ENCODE measurements around the gene ANTXR1.

The ANTXR1 gene

DNA sequence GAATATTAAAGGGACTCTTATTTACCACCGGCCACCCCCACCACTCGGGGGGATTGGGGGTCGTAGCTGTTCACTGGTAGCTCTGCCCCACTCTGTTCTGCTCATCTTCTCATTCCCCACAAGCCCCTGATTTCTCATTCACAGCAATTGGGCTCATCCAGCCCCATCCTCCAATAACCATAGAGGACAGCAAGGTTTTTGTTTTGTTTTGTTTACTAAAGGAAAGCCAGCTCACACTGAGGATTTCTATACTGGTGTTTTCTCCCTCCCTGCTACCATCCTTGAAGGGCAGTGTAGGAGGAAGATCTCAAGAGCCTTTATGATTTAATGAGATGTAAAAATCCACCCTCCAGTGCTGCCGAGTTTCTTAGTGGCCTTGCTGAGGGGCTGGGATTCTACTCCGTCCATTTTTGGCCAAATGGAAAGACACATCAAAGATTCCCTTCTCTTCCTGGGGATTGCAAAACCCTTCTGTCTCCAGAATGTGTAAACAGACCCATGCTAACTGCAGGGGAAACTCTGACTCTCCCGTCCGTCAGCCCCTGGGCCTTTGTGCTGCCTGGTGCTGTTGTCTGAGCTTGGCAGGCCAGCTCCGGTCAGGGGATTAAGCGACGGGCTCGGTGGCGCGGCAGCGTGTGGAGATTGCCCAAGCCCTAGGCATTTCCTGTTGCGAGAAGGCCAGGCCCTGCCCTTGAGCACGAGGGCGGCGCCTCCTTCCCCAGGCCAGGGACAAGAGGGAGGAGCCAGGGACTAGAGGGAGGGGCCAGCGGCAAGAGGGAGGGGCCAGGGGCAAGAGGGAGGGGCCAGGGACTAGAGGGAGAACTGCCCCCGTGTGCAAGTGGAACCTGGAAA, 165.0 kb downstream of the ANTXR1 start:
- no peak for DNase-seq (ENCODE audit: low read depth in 1 of 2, low spot score in 1 of 2)

DNA sequence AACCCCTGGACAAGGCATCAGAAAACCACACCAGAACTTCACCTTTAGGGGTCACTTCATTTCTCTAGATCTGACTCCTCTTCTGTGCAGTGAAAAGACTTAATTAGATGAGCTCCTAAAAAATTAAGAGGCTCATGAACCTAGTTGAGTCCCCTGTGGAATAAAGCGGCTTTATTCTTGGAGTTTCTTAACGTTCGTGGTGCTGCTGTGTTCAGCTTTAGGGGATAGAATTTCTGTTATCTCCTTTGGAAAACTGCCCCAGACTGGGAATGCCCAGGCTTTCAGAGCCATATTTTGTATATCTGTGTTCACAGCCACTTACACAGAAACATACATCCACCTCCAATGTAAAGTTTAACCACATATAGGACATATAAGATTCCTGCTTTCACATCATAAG, 165.8 kb downstream of the ANTXR1 start:
- DNase-seq (ENCODE audit: low read depth in 1 of 2, low spot score in 1 of 2) = no peak

DNA sequence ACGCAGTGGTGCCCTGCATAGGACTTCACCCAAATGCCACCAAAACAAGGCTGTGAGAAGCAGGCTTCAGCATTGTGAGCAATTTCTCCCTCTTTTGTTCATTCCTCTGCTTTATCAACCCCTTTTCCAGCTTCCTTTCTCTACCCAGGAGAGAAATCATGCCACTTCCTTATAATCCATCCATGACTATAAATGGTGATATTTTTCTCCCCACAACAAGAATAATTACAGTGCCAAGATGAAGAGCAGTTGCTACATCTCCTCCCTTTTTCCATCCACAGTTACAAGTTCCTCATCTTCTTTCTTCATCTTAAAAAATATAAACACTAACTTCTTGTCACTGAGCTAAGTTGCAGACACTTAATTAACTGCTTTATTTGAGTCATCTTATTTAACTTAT, 167.2 kb downstream of the ANTXR1 start:
- no peak for DNase-seq (ENCODE audit: low read depth in 1 of 2, low spot score in 1 of 2)

DNA sequence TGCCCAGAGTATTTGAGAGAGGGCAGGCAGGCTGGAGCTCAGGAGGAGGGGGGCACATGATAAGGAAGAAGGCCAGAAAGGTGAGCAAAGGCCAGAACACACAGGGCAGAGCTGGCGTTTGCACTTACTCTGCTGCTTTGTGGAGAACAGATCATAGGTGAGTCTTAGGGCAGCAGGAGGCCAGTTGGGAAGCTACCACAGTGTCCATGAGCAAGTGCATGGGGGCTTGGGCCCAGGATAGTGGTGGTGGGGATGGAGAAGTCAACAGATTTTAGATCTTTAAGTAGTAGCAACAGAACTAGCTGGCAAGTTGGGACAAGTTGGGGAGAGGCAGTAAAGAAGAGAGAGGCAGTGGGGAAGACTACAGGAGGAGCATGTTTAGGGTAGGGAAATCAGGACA, 168.0 kb downstream of the ANTXR1 start:
- no peak for DNase-seq (ENCODE audit: low read depth in 1 of 2, low spot score in 1 of 2)

DNA sequence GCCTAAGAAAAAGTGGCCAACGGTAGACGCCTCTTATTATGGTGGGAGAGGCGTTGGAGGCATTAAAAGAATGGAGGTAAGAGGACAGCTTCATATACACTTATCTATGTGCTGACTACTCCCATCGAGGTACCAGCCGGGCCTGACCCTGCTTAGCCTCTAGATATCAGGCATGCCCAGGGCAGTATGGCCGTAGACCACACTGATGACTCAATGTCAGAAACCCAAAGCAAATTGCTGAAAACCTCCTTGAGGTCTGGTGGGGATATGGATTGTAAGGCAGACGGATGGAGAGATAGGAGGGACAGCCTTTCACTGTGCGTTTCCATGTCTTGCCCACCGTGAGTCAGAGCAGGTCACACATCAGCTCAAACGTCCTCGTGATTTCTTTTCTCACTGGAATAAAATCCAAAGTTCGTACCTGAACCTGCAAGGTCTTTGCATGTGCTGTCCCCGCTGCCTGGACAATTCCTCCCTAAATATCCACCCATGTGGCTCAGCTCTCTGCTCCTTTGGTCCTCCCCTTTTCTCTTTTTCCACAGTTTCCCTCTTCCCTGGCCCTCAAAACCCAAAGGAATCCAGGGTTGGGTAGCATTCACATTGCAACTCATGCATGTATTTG, 168.9 kb downstream of the ANTXR1 start:
- no peak for DNase-seq (ENCODE audit: low read depth in 1 of 2, low spot score in 1 of 2)

DNA sequence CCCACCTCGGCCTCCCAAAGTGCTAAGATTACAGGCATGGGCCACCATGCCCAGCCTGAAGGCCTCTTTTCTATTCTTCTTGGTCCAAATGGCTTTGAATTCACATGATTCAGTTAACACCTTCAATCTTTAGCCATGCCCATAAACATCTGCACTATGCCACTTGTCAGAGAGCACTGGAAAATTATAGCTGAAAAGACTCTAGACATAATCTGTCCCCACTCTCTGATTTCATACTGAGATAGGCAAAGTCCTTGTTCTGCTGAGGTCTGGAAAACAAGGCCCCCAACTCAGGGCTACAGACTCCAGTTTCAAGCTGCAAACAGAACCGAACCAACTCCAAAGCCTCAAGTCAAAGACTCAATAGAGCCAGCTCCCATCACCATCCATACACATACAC, 170.7 kb downstream of the ANTXR1 start:
- no peak for DNase-seq (ENCODE audit: low read depth in 1 of 2, low spot score in 1 of 2)

DNA sequence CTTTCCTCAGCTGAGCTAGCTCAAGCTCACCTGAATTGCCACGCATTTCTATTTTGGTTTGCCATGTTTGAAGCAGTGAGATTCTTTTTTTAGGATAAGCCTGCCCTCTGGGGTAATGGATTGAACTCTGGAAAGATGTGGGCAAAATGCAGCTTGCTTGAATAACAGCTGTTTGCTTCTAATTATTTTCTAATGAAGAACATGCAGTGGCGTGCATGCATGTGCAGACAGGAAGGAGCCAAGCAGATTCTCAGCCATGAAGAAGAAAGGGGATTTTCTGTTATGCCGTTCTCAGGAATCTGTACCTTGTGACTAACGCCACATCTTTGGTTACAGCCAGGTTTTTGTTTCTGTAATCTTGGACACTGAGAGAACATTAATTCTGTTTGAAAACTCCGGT, 171.2 kb downstream of the ANTXR1 start:
- DNase-seq (ENCODE audit: low read depth in 1 of 2, low spot score in 1 of 2) = no peak

DNA sequence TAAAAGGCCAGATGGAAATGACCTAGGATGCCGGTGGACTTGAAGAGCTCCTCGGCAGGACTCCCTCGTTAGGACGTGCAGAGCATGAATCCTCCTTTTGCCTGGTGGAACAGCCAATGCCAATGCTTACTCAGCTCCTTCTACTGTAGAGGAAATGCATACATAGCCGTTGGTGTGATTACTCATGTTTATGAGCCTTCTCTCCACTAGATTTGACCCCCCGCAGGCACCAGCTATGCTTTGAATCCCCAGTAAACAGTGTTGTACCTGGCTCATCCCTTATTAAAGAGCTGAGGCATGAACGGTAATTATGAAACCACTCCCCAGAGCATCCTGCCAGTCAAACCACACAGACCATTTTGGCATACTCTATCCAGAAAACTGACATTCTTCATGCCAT, 172.8 kb downstream of the ANTXR1 start:
- no peak for DNase-seq (ENCODE audit: low read depth in 1 of 2, low spot score in 1 of 2)

DNA sequence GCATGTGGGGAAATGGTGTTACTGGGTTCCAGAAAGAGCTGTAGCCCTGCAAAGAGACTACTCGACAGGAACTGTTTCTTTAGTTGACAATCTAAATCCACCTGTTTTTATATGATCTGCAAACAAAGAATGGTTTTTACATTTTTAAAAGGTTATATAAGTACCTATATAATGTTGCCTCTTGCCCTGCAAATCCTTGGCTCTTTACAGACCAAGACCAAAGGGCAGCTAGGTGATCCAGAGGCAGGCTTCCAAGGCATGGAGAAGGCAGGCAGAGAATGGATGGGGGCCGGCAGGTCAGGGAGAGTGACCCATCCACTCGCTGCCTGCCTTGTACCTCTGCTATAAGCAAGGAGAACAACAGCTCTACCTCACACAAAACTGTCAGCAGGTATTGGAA, 173.6 kb downstream of the ANTXR1 start:
- no peak for DNase-seq (ENCODE audit: low read depth in 1 of 2, low spot score in 1 of 2)

DNA sequence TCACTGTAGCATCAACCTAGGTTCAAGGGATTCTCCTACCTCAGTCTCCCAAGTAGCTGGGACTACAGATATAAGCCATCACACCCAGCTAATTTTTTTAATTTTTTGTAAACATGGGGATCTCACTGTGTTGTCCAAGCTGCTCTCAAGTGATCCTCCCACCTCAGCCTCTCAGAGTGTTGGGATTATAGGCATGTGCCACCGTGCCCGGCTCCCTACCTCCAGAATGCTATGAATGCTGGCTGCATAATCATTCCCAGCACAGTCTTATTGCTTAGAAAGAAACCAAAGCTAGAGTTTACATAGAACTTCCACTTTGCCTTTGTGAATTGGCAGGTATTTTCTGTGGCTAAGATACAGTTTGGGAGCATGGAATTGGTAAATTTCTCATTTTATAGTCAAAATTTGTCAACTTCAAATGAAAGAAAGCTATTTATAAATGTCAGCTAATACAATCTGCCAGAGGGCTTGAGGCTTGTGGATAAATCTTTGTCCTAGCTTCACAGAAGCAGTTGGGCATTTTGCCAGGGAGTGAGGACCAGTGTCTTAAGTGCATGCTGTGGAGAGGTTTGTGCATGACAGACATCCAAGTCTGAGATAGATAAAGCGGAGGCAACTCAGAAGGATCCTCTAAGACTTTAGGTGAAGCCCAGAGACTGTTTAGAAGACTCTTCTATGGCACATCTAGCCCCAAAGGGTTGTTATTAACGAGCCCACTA, 175.4 kb downstream of the ANTXR1 start:
- no peak for DNase-seq (ENCODE audit: low read depth in 1 of 2, low spot score in 1 of 2)

DNA sequence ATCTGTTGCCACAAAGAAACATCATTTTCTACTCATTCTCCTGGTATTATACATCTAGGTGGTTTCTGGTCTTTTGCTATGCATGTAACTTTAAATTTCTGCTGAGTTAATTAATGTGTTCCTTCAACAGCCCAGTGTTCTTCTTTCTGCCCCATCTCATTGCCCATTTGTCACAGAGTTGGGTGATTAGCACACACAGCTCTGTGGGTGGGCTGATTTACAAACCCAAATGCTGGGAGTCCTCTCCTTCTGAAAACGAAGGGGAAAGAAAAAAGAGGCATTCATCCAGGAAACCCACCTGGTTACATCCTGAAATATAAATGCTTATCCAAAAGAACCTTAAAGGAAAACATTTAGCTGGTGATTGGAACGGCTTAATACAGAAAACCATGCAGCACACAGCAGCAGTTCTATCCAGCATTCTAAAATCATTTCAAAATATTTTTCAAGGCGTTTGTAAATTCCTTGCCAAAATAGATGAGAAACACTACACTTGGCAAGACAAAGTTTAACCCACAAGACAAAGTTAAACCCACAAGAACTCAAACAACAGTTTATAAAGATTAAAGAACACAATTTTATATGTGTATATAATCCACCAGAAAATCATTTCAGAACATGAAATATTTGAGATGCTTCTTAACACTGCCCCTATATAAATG, 177.9 kb downstream of the ANTXR1 start:
- DNase-seq (ENCODE audit: low read depth in 1 of 2, low spot score in 1 of 2) = no peak

DNA sequence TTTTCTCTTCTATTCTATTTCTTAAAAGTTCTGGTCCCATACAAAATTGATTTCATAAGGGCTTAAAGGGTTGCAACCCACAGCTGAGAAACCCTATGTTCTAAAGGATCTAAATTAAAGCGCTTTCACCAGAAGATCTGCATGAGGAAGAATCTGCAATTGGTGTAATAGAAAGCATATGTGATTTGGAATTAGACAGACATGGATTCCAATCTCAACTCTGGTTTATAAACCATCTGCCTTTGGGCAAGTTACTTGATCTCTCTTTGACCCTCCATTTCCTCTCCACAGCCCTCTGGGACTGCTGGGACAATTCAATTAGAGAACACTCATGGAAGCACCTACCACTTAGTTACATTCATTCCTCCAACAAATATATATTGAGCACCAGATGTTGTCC, 178.7 kb downstream of the ANTXR1 start:
- DNase-seq (ENCODE audit: low read depth in 1 of 2, low spot score in 1 of 2) = no peak

DNA sequence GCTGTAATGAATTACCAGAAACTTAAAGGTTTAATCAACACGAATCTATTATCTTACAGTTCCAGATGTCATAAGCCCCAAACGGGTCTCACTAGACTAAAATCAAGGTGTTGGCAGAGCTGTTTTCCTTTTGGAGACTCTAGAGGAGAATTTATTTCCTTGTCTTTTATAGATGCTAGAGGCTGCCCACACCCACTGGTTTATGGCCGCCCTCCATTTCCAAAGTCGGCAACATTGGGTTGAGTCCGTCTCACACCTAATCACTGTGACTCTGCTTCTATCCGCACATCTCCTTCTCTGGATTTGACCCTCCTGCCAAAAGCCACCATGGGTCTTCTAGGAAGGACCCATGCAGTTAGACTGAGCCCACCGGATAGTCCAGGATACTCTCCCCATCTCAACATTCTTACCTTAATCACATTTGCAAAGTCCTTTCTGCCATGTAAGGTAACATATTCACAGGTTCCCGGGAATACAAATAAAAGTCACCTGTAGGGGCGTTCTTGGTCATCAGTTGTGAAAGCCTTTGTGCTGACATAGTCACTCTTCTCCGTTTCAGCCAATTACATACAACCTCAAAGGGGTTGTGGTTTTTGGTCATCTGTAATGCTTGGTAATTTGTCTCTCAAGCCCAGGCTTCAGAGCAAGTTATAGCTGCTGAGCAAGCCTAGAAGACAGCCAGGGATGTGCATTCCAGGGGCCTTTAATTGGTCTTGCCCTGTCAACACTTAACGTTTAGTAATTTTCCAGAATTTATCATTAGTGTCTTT, 179.4 kb downstream of the ANTXR1 start:
- no peak for DNase-seq (ENCODE audit: low read depth in 1 of 2, low spot score in 1 of 2)

DNA sequence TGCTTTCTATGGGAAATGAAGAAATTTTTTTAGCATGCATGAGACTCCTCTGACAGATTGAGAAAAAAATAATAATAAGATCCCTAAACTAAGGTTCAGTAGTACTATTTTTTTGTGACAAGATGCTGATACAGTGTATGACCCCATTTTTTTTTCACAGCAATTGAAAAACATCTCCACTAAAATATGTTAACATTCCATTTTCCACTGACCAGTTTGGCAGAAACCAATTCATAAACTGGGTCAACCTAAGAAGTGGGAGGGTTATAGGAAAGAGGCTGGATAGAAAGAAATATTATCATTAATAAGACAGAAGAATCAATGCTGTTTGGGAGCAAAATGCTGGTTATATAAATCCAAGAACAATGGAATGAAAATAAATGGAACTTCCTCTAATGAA, 182.7 kb downstream of the ANTXR1 start:
- DNase-seq (ENCODE audit: low read depth in 1 of 2, low spot score in 1 of 2) = no peak

DNA sequence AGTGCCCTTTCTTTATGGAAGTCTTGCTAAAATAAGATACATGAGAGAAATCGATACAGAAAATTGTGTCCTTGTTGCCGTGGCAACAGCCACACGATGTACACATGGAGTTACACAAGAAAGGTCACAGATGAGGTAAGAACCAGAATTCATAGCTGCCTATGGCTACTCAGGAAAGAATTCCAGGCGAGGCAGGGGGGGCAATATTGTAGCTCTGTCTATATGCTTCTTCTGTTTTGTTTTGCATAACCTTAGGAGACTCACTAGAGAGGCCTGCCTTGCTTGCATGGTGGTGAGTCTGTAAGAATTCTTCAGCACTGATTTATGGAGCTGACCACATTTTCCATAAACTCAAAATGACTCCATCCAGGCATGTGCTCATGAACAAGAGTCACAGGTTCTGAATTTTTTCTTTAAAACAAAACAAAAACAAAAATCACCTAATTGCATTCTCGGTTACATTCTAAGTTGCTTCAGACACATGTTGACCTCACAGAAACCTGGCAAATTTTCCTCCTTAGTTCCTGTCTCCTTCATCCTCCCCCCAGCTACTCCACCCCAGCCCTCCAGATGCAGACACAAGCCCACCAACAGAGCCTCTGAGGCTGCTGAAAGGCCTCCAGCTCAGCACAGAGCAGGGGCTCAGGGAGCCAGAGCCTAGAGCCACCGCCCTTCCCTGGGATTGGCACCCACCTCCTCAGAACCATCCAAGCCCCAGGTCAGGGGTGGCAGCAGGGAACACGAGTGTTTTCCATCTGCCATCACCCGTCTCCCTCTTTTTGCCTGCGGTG, 183.5 kb downstream of the ANTXR1 start:
- DNase-seq (ENCODE audit: low read depth in 1 of 2, low spot score in 1 of 2) = no peak

DNA sequence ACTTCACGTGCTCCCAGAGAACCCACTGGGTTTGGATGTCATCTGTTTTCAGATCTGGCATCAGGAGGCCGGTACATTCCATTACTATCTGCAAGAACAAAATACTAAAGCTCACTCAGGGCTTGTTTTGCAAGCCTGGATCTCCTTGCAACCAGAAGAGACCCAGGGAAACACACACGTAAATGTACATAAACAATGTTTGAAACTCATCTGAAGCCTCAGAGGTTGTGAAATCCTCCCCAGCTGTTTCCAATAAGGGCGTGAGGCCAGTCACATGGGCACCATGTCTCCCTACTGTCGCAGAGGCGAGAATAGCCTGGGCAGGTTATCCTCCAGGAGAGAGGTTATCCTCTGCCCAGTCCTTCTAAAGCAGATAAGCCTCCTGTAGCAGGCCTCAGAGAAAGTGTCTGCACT, 187.1 kb downstream of the ANTXR1 start:
- DNase-seq (ENCODE audit: low read depth in 1 of 2, low spot score in 1 of 2) = no peak

DNA sequence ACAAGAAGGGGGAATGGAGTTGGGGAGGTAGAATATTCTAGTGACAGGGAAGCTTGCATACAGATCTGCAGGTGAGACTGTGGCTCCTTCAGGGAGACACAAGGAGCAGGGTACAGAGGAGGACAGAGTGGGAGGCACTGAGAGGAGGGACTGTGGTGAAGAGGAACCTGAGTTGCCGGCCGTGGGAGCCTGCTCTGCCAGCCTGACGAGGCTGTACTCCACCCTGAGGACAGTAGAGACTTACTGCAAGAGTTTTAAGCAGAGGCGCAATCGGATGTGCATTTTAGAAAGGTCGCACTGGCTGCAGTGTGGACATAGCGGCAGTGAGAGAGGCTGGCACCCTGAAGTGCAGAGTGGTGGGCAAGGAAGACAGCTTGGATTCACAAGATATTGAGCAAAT, 188.3 kb downstream of the ANTXR1 start:
- DNase-seq (ENCODE audit: low read depth in 1 of 2, low spot score in 1 of 2) = no peak

DNA sequence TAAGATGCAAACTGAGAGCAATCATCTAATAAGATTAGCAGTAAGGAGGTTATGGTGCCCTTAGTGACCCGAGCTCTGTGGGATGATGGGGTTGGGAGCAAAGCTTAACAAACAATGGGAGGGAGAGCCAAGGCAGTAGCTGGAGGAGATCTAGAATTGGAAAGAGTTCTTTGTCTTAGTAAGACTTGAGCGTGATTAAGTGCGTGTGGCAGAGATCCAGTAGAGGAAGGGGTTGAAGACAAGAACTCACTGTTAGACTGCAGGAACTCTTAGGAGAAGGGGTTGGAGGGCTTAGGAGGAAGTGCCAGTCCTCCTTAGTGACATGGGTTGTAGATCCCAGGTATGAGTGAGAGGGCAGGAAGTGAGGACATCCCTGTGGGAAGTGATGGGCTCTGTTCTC, 189.3 kb downstream of the ANTXR1 start:
- no peak for DNase-seq (ENCODE audit: low read depth in 1 of 2, low spot score in 1 of 2)

DNA sequence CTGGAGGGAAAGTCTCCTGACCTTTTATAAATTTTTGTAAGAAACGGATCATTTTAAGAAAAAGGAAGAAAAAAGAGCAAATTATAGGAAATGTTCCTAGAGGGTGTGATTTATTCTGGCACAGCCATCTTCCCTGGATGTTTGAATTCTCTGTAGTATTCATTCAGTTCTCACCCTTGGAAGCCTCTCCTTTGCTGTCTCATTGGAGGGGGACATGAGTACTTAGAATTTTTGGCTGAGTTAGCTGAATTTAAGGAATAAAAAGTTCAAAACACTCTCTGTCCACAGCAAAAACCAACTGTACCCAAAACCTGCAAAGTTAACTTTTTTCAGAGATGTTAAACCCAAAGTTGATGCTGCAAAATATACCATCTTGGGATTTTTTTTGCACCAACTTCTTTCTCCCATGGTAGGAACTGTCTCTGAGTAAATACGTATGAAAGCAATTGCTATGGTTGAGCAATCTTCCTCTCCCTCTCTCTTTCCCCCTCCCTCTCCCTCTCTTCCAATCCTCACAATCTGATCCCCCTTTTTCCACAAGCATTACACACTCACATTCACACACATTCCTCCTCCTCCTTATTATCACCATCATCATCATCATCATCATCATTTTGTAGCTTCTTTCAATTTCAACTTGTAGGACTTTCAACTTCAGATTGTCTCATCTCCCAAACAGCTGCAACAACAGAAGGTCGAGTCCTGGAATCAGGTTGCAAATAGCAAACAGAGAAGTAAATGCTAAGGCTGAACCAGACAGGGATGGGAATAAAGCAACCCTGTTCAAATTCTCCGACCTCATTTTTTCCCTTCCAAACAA, 190.4 kb downstream of the ANTXR1 start:
- no peak for DNase-seq (ENCODE audit: low read depth in 1 of 2, low spot score in 1 of 2)
